H9 (cell line): ENCODE measurements around the gene ILDR2. TPM values are rescaled to one million over a fixed set of nuclear protein-coding genes. Genes with fewer than 3 reads are reported as not detected.

ENCODE experiments used
- DNase-seq: peaks from one replicate; pipeline ENCODE4 v3.0.0-alpha.2; 2017
- H2AFZ ChIP-seq: one replicate; pipeline ENCODE4 v1.6.1; 2013; ENCODE audit warnings: mild to moderate bottlenecking, low read length, control low read depth, moderate library complexity
- H2AK5ac ChIP-seq: 2 replicates; pipeline ENCODE4 v1.6.1; 2013; ENCODE audit warnings: low read length, control low read depth, mixed read lengths; ENCODE audit not compliant: insufficient read length
- H2BK120ac ChIP-seq: one replicate; pipeline ENCODE4 v1.6.1; 2013; ENCODE audit warnings: low read depth, mild to moderate bottlenecking, low read length, control low read depth, inconsistent platforms; ENCODE audit not compliant: poor library complexity, severe bottlenecking
- H2BK12ac ChIP-seq: 2 replicates; pipeline ENCODE4 v1.6.1; 2013; ENCODE audit warnings: low read length, control low read depth, mixed read lengths, low read depth; ENCODE audit not compliant: insufficient read length
- H2BK15ac ChIP-seq: 2 replicates; pipeline ENCODE4 v1.6.1; 2013; ENCODE audit warnings: low read depth, low read length, control low read depth
- H2BK20ac ChIP-seq: one replicate; pipeline ENCODE4 v1.6.1; 2013; ENCODE audit warnings: low read depth, mild to moderate bottlenecking, low read length, control low read depth, inconsistent platforms; ENCODE audit not compliant: poor library complexity, severe bottlenecking
- H2BK5ac ChIP-seq: 2 replicates; pipeline ENCODE4 v1.6.1; 2013; ENCODE audit warnings: low read length, control low read depth, mixed read lengths; ENCODE audit not compliant: insufficient read length
- H3K14ac ChIP-seq: 2 replicates; pipeline ENCODE4 v1.6.1; 2013; ENCODE audit warnings: low read length, control low read depth; ENCODE audit not compliant: insufficient read depth
- H3K18ac ChIP-seq: 2 replicates; pipeline ENCODE4 v1.6.1; 2013; ENCODE audit warnings: low read depth, mild to moderate bottlenecking, mixed read lengths, low read length, control low read depth; ENCODE audit not compliant: insufficient read length
- H3K23ac ChIP-seq: 2 replicates; pipeline ENCODE4 v1.6.1; 2013; ENCODE audit warnings: low read length, control low read depth, mixed read lengths, low read depth; ENCODE audit not compliant: insufficient read length
- H3K23me2 ChIP-seq: 2 replicates; pipeline ENCODE4 v1.6.1; 2013; ENCODE audit warnings: low read depth, mild to moderate bottlenecking, mixed read lengths, low read length, control low read depth; ENCODE audit not compliant: insufficient read length, poor library complexity, severe bottlenecking
- H3K27ac ChIP-seq: 2 replicates; pipeline ENCODE4 v1.5.1; 2013; ENCODE audit warnings: low read length, control low read depth, mixed read lengths, low read depth; ENCODE audit not compliant: insufficient read length
- H3K27me3 ChIP-seq: 2 replicates; pipeline ENCODE4 v1.6.1; 2013; ENCODE audit warnings: low read length, control low read depth, inconsistent platforms; ENCODE audit not compliant: insufficient read depth
- H3K4ac ChIP-seq: 2 replicates; pipeline ENCODE4 v1.6.1; 2013; ENCODE audit warnings: low read depth, mild to moderate bottlenecking, control low read depth, inconsistent platforms, low read length, moderate library complexity
- H3K4me1 ChIP-seq: 2 replicates; pipeline ENCODE4 v1.6.1; 2013; ENCODE audit warnings: low read length, control low read depth, inconsistent platforms; ENCODE audit not compliant: insufficient read depth
- H3K4me2 ChIP-seq: 2 replicates; pipeline ENCODE4 v1.6.1; 2013; ENCODE audit warnings: low read length, control low read depth, mixed read lengths; ENCODE audit not compliant: insufficient read length, insufficient read depth
- H3K56ac ChIP-seq: 2 replicates; pipeline ENCODE4 v1.6.1; 2013; ENCODE audit warnings: low read depth, mild to moderate bottlenecking, mixed read lengths, low read length, control low read depth; ENCODE audit not compliant: insufficient read length
- H3K79me1 ChIP-seq: 2 replicates; pipeline ENCODE4 v1.6.1; 2013; ENCODE audit warnings: low read depth, mild to moderate bottlenecking, moderate library complexity, low read length, control low read depth, inconsistent platforms; ENCODE audit not compliant: insufficient read depth, poor library complexity, severe bottlenecking
- H3K79me2 ChIP-seq: 2 replicates; pipeline ENCODE4 v1.6.1; 2013; ENCODE audit warnings: low read length, control low read depth, inconsistent platforms; ENCODE audit not compliant: insufficient read depth
- H3K9ac ChIP-seq: 2 replicates; pipeline ENCODE4 v1.6.1; 2013; ENCODE audit warnings: low read length, control low read depth, mixed read lengths; ENCODE audit not compliant: insufficient read length; ENCODE audit errors: extremely low read depth
- H3K9me3 ChIP-seq: one replicate; pipeline ENCODE4 v1.6.1; 2013; ENCODE audit warnings: low read depth, low read length, inconsistent platforms; ENCODE audit not compliant: control insufficient read depth
- H3T11ph ChIP-seq: one replicate; pipeline ENCODE4 v1.6.1; 2013; ENCODE audit warnings: mild to moderate bottlenecking, low read length, control low read depth, inconsistent platforms
- H4K20me1 ChIP-seq: one replicate; pipeline ENCODE4 v1.6.1; 2013; ENCODE audit not compliant: control insufficient read depth, insufficient read length, insufficient read depth
- H4K5ac ChIP-seq: 2 replicates; pipeline ENCODE4 v1.6.1; 2013; ENCODE audit warnings: low read depth, mild to moderate bottlenecking, mixed read lengths, low read length, control low read depth; ENCODE audit not compliant: insufficient read length
- H4K8ac ChIP-seq: replicated peaks from 2 replicates; pipeline ENCODE4 v1.6.1; 2013; ENCODE audit warnings: low read length, control low read depth, mixed read lengths, low read depth; ENCODE audit not compliant: insufficient read length
- H4K91ac ChIP-seq: 2 replicates; pipeline ENCODE4 v1.6.1; 2013; ENCODE audit warnings: low read depth, mild to moderate bottlenecking, moderate library complexity, mixed read lengths, low read length, control low read depth; ENCODE audit not compliant: insufficient read length
- H3K27ac Mint-ChIP-seq, 3 experiments: 2 replicates in 2 of 3; 3 replicates in 1 of 3; pipeline ENCODE4 v1.8.0; 2020 to 2021; ENCODE audit warnings: mixed read lengths in 3 of 3, mild to moderate bottlenecking in 1 of 3, moderate library complexity in 1 of 3
- H3K27me3 Mint-ChIP-seq: 2 replicates; pipeline ENCODE4 v1.8.0; 2021; ENCODE audit warnings: low read depth, mild to moderate bottlenecking, moderate library complexity, mixed read lengths
- H3K36me3 Mint-ChIP-seq, 3 experiments: 2 replicates in 2 of 3; 3 replicates in 1 of 3; pipeline ENCODE4 v1.8.0; 2020 to 2021; ENCODE audit warnings: low read depth in 3 of 3, mixed read lengths in 3 of 3; ENCODE audit not compliant: insufficient read depth in 1 of 3
- H3K4me1 Mint-ChIP-seq, 2 experiments: 2 replicates each; pipeline ENCODE4 v1.8.0; 2020; ENCODE audit warnings: mixed read lengths in 2 of 2
- H3K4me3 Mint-ChIP-seq, 2 experiments: 2 replicates in 1 of 2; 3 replicates in 1 of 2; pipeline ENCODE4 v1.8.0; 2020 to 2021; ENCODE audit warnings: mild to moderate bottlenecking in 2 of 2, mixed read lengths in 2 of 2, moderate library complexity in 1 of 2
- H3K9me3 Mint-ChIP-seq, 2 experiments: 2 replicates in 1 of 2; 3 replicates in 1 of 2; pipeline ENCODE4 v1.8.0; 2020; ENCODE audit warnings: mild to moderate bottlenecking in 2 of 2, mixed read lengths in 2 of 2, moderate library complexity in 1 of 2
- CTCF ChIP-seq: fragments of 200-600 bp; sonication (generic); conservative IDR thresholded peaks from 3 replicates; pipeline ENCODE4 v1.8.0; 2021; ENCODE audit warnings: antibody characterized with exemption, mild to moderate bottlenecking
- WGBS: extraction: QIAGEN DNeasy Blood & Tissue Kit; methylation state at CpG from one replicate; pipeline ENCODE4 v1.1.7; 2013; ENCODE audit warnings: missing lambda C conversion rate, low lambda C conversion rate, mixed read lengths; ENCODE audit not compliant: insufficient read length; ENCODE audit errors: extremely low coverage; 5-methylcytosine and 5-hydroxymethylcytosine counted together
- total RNA-seq: library from RNA; stranded (reverse); gene quantifications from 2 replicates; pipeline ENCODE4 v1.2.1, GENCODE V29; 2021

Gene ILDR2
- total RNA-seq, 1 experiment from 2014 or later: 1.1 TPM

GRCh38 chr1:166924823-166925541 is 50.4 kb downstream of the ILDR2 start:
- no peak overlapping the region for H3K4me2 ChIP-seq
- peaks cover 15% of the 10 kb centered on the region; the same call in 1 of the 2 replicates for H3K27me3 ChIP-seq
- H3T11ph ChIP-seq: no peak overlapping the region
- no peaks in the 10 kb centered on the region for H3K9me3 Mint-ChIP-seq
- H4K91ac ChIP-seq: no peak overlapping the region
- no peak overlapping the region for H3K9ac ChIP-seq
- peaks cover 6% of the 10 kb centered on the region; the same call in 1 of the 2 replicates for H3K4me1 ChIP-seq
- H3K23ac ChIP-seq: no peak overlapping the region
- no peak overlapping the region for H3K14ac ChIP-seq
- H2BK12ac ChIP-seq: no peak overlapping the region
- no peak for DNase-seq
- H3K4ac ChIP-seq: no peak overlapping the region
- no peaks in the 10 kb centered on the region for H3K79me2 ChIP-seq
- TF ChIP-seq CTCF: no peak
- H3K4me1 Mint-ChIP-seq: peaks cover 11 to 12% of the 10 kb centered on the region in 2 experiments
- no peak overlapping the region; a peak in 1 of 7 replicates for H3K27ac Mint-ChIP-seq
- no peaks in the 10 kb centered on the region for H3K9me3 ChIP-seq
- no peak overlapping the region for H4K5ac ChIP-seq
- no peak overlapping the region for H2AFZ ChIP-seq
- no peak overlapping the region for H3K18ac ChIP-seq
- no CpG with 5 or more reads among the region's 3 CpGs for WGBS
- H2BK120ac ChIP-seq: no peak overlapping the region
- H3K4me3 Mint-ChIP-seq: no peak overlapping the region
- no peak overlapping the region for H4K8ac ChIP-seq
- no peak overlapping the region for H3K56ac ChIP-seq
- peaks cover 37% of the 10 kb centered on the region for H3K27me3 Mint-ChIP-seq
- peaks cover 4% of the 10 kb centered on the region for H3K23me2 ChIP-seq
- H2AK5ac ChIP-seq: no peak overlapping the region
- H2BK5ac ChIP-seq: no peak overlapping the region
- no peaks in the 10 kb centered on the region; a peak in 1 of 7 replicates for H3K36me3 Mint-ChIP-seq
- no peak overlapping the region for H2BK15ac ChIP-seq
- H3K27ac ChIP-seq: no peak overlapping the region
- no peaks in the 10 kb centered on the region for H3K79me1 ChIP-seq
- no peaks in the 10 kb centered on the region for H4K20me1 ChIP-seq
- no peak overlapping the region for H2BK20ac ChIP-seq
